GM12878 (cell line): Measurements from ENCODE around the gene ADPRM. TPM values are rescaled to one million over a fixed set of nuclear protein-coding genes. Genes with fewer than 3 reads are reported as not detected.

ENCODE experiments used
- ATAC-seq: fragments of 200-7000 bp; cut with Tn5 transposase; 3 replicates; pipeline ENCODE4 v1.9.1; 2020; ENCODE audit warnings: mild to moderate bottlenecking, moderate library complexity
- BruUV-seq: library from RNA; stranded (reverse); fragments of 400-500 nt; replicated peaks from 2 replicates; lab custom pipeline; 2021; lab: Mats Ljungman, UMichigan
- CTCF ChIA-PET: fragments of 300-600 bp; sonication (Branson Sonifier 250); formaldehyde crosslinking; extraction: SDS; loops from one replicate; lab custom pipeline; 2021; ENCODE audit warnings: inconsistent platforms; lab: Yijun Ruan, JAX
- POLR2A ChIA-PET: fragments of 350-600 bp; formaldehyde crosslinking; extraction: SDS; loops from one replicate; lab custom pipeline; 2021; ENCODE audit warnings: inconsistent platforms; lab: Charles Lee
- RAD21 ChIA-PET: fragments of 300-600 bp; sonication (Branson Sonifier 250); formaldehyde crosslinking; loops from one replicate; lab custom pipeline; 2023; ENCODE audit warnings: antibody characterized with exemption; ENCODE audit not compliant: unreplicated experiment; lab: Charles Lee
- SMC1A ChIA-PET: fragments of 300-600 bp; sonication (Branson Sonifier 250); formaldehyde crosslinking; loops from one replicate; lab custom pipeline; 2023; ENCODE audit not compliant: unreplicated experiment, uncharacterized antibody; lab: Charles Lee
- DNase-seq: peaks from one replicate; pipeline ENCODE4 v3.0.0-alpha.2; 2011; ENCODE audit warnings: low read depth, low spot score
- FAIRE-seq: peaks from 3 replicates; lab custom pipeline; 2011; peaks lifted over from hg19 to GRCh38; lab: Jason Lieb, UNC
- H2AFZ ChIP-seq: 2 replicates; pipeline ENCODE4 v1.6.0; 2011; ENCODE audit warnings: low read depth, low read length, control low read depth; ENCODE audit not compliant: control insufficient read depth
- H3K27ac ChIP-seq: 2 replicates; pipeline ENCODE4 v1.5.1; 2011; ENCODE audit warnings: control low read depth; ENCODE audit not compliant: control insufficient read depth, insufficient read depth
- H3K27me3 ChIP-seq, 2 experiments: replicated peaks in 1 of 2; 2 replicates each; pipeline versions ENCODE4 v1.6.0 to v1.6.1; 2011; ENCODE audit warnings: low read length in 1 of 2; ENCODE audit not compliant: control insufficient read depth in 2 of 2, insufficient read depth in 2 of 2
- H3K36me3 ChIP-seq, 2 experiments: 2 replicates each; pipeline ENCODE4 v1.5.1; 2011; ENCODE audit warnings: low read length in 1 of 2; ENCODE audit not compliant: control insufficient read depth in 2 of 2, insufficient read depth in 2 of 2
- H3K4me1 ChIP-seq: 2 replicates; pipeline ENCODE4 v1.6.1; 2011; ENCODE audit warnings: mild to moderate bottlenecking, low read length, moderate library complexity, mixed read lengths; ENCODE audit not compliant: control insufficient read depth, insufficient read depth
- H3K4me2 ChIP-seq: 2 replicates; pipeline ENCODE4 v1.6.0; 2011; ENCODE audit warnings: control low read depth; ENCODE audit not compliant: control insufficient read depth, insufficient read depth
- H3K4me3 ChIP-seq: fragments of 200-600 bp; sonication (generic); 2 replicates; pipeline ENCODE4 v1.5.1; 2016
- H3K79me2 ChIP-seq: 2 replicates; pipeline ENCODE4 v1.6.0; 2011; ENCODE audit warnings: low read length; ENCODE audit not compliant: control insufficient read depth, insufficient read depth
- H3K9ac ChIP-seq: 2 replicates; pipeline ENCODE4 v1.8.0; 2011; ENCODE audit warnings: low read length, control low read depth, mixed read lengths; ENCODE audit not compliant: control insufficient read depth, insufficient read depth
- H3K9me3 ChIP-seq: replicated peaks from 3 replicates; pipeline ENCODE4 v1.5.1; 2011; ENCODE audit warnings: mild to moderate bottlenecking, low read length; ENCODE audit not compliant: control insufficient read depth, insufficient read depth
- H4K20me1 ChIP-seq: 2 replicates; pipeline ENCODE4 v1.6.0; 2011; ENCODE audit not compliant: control insufficient read depth, insufficient read depth
- CEBPB ChIP-seq, 2 experiments: fragments of 150-350 bp in 1 of 2; IDR thresholded peaks; 2 replicates each; pipeline ENCODE4 v1.6.1; 2012 to 2014; ENCODE audit warnings: low read depth in 2 of 2, low read length in 2 of 2, borderline replicate concordance in 1 of 2, inconsistent platforms in 1 of 2
- EP300 ChIP-seq, 2 experiments: fragments of 150-350 bp in 1 of 2; IDR thresholded peaks; 2 replicates each; pipeline ENCODE4 v1.6.1; 2011 to 2012; ENCODE audit warnings: low read depth in 2 of 2, low read length in 2 of 2, borderline replicate concordance in 1 of 2, improper control_type of control experiment in 1 of 2, inconsistent platforms in 1 of 2; ENCODE audit not compliant: control insufficient read depth in 1 of 2
- HDGF ChIP-seq: fragments of 450-650 bp; IDR thresholded peaks from 2 replicates; pipeline ENCODE4 v1.6.1; 2016; ENCODE audit warnings: antibody characterized with exemption
- MTA3 ChIP-seq: IDR thresholded peaks from 2 replicates; pipeline ENCODE4 v1.6.1; 2012; ENCODE audit warnings: low read length, inconsistent platforms, borderline replicate concordance
- MXI1 ChIP-seq: fragments of 150-350 bp; IDR thresholded peaks from 2 replicates; pipeline ENCODE4 v1.6.1; 2011; ENCODE audit warnings: low read depth, mild to moderate bottlenecking, inconsistent platforms, low read length, improper control_type of control experiment
- NR2C1 ChIP-seq: fragments of 450-650 bp; IDR thresholded peaks from 2 replicates; pipeline ENCODE4 v1.6.1; 2017; ENCODE audit warnings: antibody characterized with exemption, mild to moderate bottlenecking, moderate library complexity
- NRF1 ChIP-seq: conservative IDR thresholded peaks from 2 replicates; pipeline ENCODE4 v1.6.1; 2011; ENCODE audit warnings: mild to moderate bottlenecking, low read depth, low read length, improper control_type of control experiment
- PML ChIP-seq: IDR thresholded peaks from 2 replicates; pipeline ENCODE4 v1.6.1; 2012; ENCODE audit warnings: low read length, inconsistent platforms
- POLR2A ChIP-seq: IDR thresholded peaks from 2 replicates; pipeline ENCODE4 v1.6.1; 2011; ENCODE audit warnings: low read depth, mild to moderate bottlenecking, low read length
- SMAD5 ChIP-seq: IDR thresholded peaks from 2 replicates; pipeline ENCODE4 v1.6.1; 2016; ENCODE audit warnings: antibody characterized with exemption, low read depth
- SRF ChIP-seq, 2 experiments: IDR thresholded peaks; 2 replicates each; pipeline ENCODE4 v1.6.1; 2011; ENCODE audit warnings: low read depth in 2 of 2, low read length in 2 of 2, mild to moderate bottlenecking in 1 of 2, moderate library complexity in 1 of 2
- ZBTB40 ChIP-seq: fragments of 450-650 bp; IDR thresholded peaks from 2 replicates; pipeline ENCODE4 v1.6.1; 2016; ENCODE audit warnings: mild to moderate bottlenecking, moderate library complexity, borderline replicate concordance
- ZNF24 ChIP-seq: fragments of 450-650 bp; IDR thresholded peaks from 2 replicates; pipeline ENCODE4 v1.6.1; 2017; ENCODE audit warnings: antibody characterized with exemption, mild to moderate bottlenecking
- ZNF384 ChIP-seq: IDR thresholded peaks from 2 replicates; pipeline ENCODE4 v1.6.1; 2012; ENCODE audit warnings: low read depth, mild to moderate bottlenecking, low read length, improper control_type of control experiment, borderline replicate concordance
- ZSCAN29 ChIP-seq: fragments of 450-650 bp; IDR thresholded peaks from 2 replicates; pipeline ENCODE4 v1.6.1; 2017; ENCODE audit warnings: mild to moderate bottlenecking, moderate library complexity
- ZZZ3 ChIP-seq: IDR thresholded peaks from 2 replicates; pipeline ENCODE4 v1.6.1; 2011; ENCODE audit warnings: low read depth; ENCODE audit not compliant: control insufficient read depth, insufficient read length
- WGBS: methylation state at CpG from one replicate; pipeline ENCODE4 v1.1.6; 2016; ENCODE audit warnings: low lambda C conversion rate; ENCODE audit not compliant: insufficient replicate concordance, insufficient coverage; ENCODE audit errors: missing lambda C conversion rate; 5-methylcytosine and 5-hydroxymethylcytosine counted together
- in situ Hi-C: fragments of 300-500 bp; cut with MboI; formaldehyde crosslinking; loops from 9 replicates; pipeline ENCODE4 v1.14.3; 2018; ENCODE audit warnings: mixed read lengths
- intact Hi-C: fragments of 100-400 bp; cut with micrococcal nuclease; formaldehyde crosslinking; loops from one replicate; pipeline ENCODE4 v1.14.2; 2022; ENCODE audit not compliant: unreplicated experiment
- polyA plus RNA-seq, 11 experiments: library from polyadenylated mRNA; depleted of rRNA in 4 of 11; unstranded in 6 of 11; stranded (reverse) in 5 of 11; fragments of >200 nt; fragmentation: Nextera tagmentation in 4 of 11; fragmentation: Illumina TruSeq in 1 of 11; extraction: Ambion mirVana in 4 of 11; extraction: Trizol in 1 of 11; gene quantifications; 1 replicate in 1 of 11; 2 replicates in 10 of 11; pipeline versions ENCODE4 v1.2.1 to v1.2.3, GENCODE V29; 2011 to 2016; ENCODE audit warnings: inconsistent platforms in 2 of 11, missing spikeins in 2 of 11, low read depth in 1 of 11
- total RNA-seq, 4 experiments: library from RNA; depleted of rRNA in 3 of 4; stranded (reverse); fragments of >200 nt in 3 of 4; fragmentation: Illumina TruSeq in 1 of 4; extraction: Trizol in 1 of 4; gene quantifications; 2 replicates each; pipeline versions ENCODE4 v1.2.1 to v1.2.3, GENCODE V29; 2013 to 2021
- TF ChIP-seq, protein P1 (sequence below): fragments of 450-650 bp; IDR thresholded peaks from 2 replicates; pipeline ENCODE4 v1.6.1; 2014; ENCODE audit warnings: mild to moderate bottlenecking

ADPRM gene
- total and polyA plus RNA-seq, 10 of the 15 experiments (the other 5 are each of a cell fraction or from before 2014, with no cell fraction given), result 7.1 to 18.4 (median 8.8) TPM

- RAD21 ChIA-PET, result no interaction called here
- BruUV-seq, result no TSS peak
- SMC1A ChIA-PET, result no interaction called here
Measured at GRCh38 chr17:10651927-10652326, 45.5 kb upstream of the ADPRM start.

More at GRCh38 chr17:10651927-10652326, 45.5 kb upstream of the ADPRM start:
- no peaks in the 10 kb centered on the region for H3K4me1 ChIP-seq
- POLR2A ChIA-PET, result no interaction called here
- H3K9me3 ChIP-seq, result no peaks in the 10 kb centered on the region
- CTCF ChIA-PET, result no interaction called here
- intact Hi-C loops, result no loop called here
- no peak overlapping the region for H3K4me2 ChIP-seq
- TF ChIP-seq ZZZ3 (no peak), ZSCAN29 (no peak), HDGF (no peak), MXI1 (no peak), PML (no peak), SMAD5 (no peak), NR2C1 (no peak), ZNF384 (no peak), SRF (IDR thresholded peaks at IDR 0.05; ENCODE audit: low read depth in 2 of 2, low read length in 2 of 2) (no peak), ZNF24 (no peak), EP300 (IDR thresholded peaks at IDR 0.05; ENCODE audit: borderline replicate concordance in 1 of 2, control insufficient read depth in 1 of 2, low read depth in 2 of 2, low read length in 2 of 2) (no peak), POLR2A (no peak), ZBTB40 (no peak), CEBPB (IDR thresholded peaks at IDR 0.05; ENCODE audit: borderline replicate concordance in 1 of 2, low read depth in 2 of 2, low read length in 2 of 2) (no peak), MTA3 (no peak), NRF1 (no peak)
- TF ChIP-seq, protein P1, sequence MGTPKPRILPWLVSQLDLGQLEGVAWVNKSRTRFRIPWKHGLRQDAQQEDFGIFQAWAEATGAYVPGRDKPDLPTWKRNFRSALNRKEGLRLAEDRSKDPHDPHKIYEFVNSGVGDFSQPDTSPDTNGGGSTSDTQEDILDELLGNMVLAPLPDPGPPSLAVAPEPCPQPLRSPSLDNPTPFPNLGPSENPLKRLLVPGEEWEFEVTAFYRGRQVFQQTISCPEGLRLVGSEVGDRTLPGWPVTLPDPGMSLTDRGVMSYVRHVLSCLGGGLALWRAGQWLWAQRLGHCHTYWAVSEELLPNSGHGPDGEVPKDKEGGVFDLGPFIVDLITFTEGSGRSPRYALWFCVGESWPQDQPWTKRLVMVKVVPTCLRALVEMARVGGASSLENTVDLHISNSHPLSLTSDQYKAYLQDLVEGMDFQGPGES, result no peak
- no peaks in the 10 kb centered on the region for H4K20me1 ChIP-seq
- WGBS, result 73% methylated on average over 9 of the region's 9 CpGs
- H3K27me3 ChIP-seq, result no peaks in the 10 kb centered on the region; a peak in 1 of 4 replicates
- no peaks in the 10 kb centered on the region for H3K36me3 ChIP-seq
- in situ Hi-C loops, result no loop called here
- ATAC-seq (no peak), DNase-seq (no peak), FAIRE-seq (no peak)
- no peak overlapping the region for H3K9ac ChIP-seq
- no peak overlapping the region for H2AFZ ChIP-seq
- H3K27ac ChIP-seq, result no peak overlapping the region
- H3K4me3 ChIP-seq, result no peak overlapping the region
- no peaks in the 10 kb centered on the region for H3K79me2 ChIP-seq
